Embryonic facial prominence (tissue), 1 donor: ENCODE results near the gene OS9.

Experiments
- DNase-seq: peaks from one replicate; pipeline ENCODE4 v3.0.0-alpha.2; 2016; ENCODE audit errors: extremely low spot score

Gene OS9

GRCh38 chr12:57752668-57753000, 58.7 kb downstream of the OS9 start:
- DNase-seq: no peak

- DNase-seq: no peak
Measured at GRCh38 chr12:57753756-57754337, 59.9 kb downstream of the OS9 start.

DNA sequence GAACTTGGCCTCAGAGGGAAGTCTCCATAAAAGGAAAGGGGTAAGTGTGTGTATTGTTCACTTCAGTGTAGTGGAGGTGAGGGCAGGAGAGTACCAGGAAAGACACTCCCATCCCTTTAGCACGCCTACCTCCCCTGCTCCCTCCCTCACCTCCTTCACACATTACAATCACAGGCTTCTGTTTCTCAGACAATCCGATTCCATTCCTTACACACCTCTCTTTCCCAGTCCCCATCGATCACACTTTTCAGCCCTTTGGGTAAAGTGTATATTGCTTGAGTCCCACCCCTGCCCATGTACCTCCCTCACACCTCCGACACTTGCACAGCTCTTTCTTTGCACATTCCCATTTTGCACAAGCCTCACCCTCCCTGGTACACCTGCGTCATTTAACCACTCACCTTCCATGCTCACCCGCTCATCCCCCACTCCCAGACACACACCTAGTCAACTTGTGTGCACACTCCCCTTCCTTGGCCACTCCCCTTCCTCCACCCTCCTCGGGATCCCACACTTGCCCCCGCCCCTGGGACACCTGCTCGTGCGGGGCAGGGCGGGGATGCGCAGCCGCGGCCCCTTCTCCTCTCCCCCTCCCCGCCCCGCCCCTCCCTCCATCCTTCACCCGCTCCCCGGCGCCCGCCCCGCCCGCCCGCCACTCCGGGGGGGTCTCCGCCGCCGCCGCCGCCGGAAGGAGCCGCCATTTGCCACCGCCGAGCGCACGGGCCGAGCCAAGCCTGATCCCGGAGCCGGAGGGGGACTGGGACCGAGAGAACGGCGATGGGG, 60.7 kb downstream of the OS9 start, which contains the start of gene MARCHF9:
Gene MARCHF9 (plus strand): TSS at position 693 of the 783 bp plus-strand sequence. CDS start 426 bp downstream, outside the sequence.
- DNase-seq: no peak

- DNase-seq: no peak
Measured at GRCh38 chr12:57755194-57755453, 61.2 kb downstream of the OS9 start.

- DNase-seq: no peak
Measured at GRCh38 chr12:57755454-57756372, 61.8 kb downstream of the OS9 start.

GRCh38 chr12:57756406-57757341, 62.7 kb downstream of the OS9 start:
- DNase-seq: no peak

- no peak for DNase-seq
Measured at GRCh38 chr12:57757771-57758170, 63.8 kb downstream of the OS9 start.

- no peak for DNase-seq
Measured at GRCh38 chr12:57758552-57759359, 64.8 kb downstream of the OS9 start.

DNA sequence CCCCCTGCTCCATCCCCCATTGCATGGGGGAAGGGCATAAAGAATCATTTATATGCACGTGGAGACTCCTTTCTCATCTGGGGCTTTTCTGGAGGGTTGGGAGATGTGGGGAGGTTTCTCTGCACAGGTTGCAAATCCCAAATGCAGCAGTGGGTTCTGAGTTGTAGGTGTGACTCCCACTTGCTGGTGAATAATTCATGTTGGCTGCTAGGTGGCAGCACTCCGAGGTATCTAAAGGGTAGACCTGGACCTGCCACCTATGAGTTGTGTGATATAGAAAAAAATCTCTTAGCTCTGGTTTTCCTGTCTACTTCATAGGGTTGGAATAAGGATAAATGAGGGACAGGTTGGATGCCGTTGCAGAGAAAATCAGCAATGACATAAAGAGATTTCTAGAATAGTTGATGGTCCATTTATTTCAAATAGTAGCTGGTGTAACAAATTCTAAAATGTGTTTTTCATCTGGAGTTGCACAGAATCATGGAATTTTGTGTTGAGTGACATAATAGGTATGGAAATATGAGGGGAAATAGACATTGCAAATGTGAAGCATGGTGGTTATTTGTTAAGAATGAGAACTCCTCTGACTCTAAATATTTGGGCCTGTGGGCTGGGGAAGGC, 65.5 kb downstream of the OS9 start:
- no peak for DNase-seq

- DNase-seq: no peak
Measured at GRCh38 chr12:57760347-57760982, 66.5 kb downstream of the OS9 start.

DNA sequence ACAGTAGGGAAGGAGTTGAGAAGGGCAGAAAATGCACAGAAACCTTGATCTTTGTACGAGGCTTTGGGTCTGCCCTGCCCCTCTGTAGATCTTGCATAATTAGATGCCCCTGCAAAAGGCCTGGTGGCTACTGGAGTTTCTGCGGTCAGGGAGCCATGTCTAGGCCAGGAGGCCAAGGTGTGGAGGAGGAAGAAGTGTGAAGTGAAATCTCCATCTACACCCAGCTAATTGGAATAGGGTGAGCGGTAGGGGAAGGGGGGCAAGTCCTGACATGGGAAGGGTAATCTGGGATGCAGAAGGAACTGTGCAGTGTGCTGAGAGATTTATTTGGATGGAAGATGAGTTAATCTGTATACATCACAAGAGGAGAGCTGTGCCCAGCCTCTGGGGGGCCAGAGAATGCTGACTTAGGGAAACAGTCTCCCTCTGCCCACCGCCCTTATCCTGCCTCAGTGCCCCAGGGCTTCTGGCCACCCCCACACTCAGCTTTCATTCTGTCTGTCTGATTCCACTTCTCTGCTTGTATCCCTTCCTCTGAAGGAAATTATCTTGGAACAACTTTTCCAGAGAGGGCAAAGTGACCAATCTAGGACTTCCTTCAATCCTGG, 67.6 kb downstream of the OS9 start:
- no peak for DNase-seq

- no peak for DNase-seq
Measured at GRCh38 chr12:57762463-57762862, 68.5 kb downstream of the OS9 start.

GRCh38 chr12:57763881-57764661, 70.1 kb downstream of the OS9 start:
- no peak for DNase-seq

- DNase-seq: no peak
Measured at GRCh38 chr12:57764662-57765002, 70.7 kb downstream of the OS9 start.

DNA sequence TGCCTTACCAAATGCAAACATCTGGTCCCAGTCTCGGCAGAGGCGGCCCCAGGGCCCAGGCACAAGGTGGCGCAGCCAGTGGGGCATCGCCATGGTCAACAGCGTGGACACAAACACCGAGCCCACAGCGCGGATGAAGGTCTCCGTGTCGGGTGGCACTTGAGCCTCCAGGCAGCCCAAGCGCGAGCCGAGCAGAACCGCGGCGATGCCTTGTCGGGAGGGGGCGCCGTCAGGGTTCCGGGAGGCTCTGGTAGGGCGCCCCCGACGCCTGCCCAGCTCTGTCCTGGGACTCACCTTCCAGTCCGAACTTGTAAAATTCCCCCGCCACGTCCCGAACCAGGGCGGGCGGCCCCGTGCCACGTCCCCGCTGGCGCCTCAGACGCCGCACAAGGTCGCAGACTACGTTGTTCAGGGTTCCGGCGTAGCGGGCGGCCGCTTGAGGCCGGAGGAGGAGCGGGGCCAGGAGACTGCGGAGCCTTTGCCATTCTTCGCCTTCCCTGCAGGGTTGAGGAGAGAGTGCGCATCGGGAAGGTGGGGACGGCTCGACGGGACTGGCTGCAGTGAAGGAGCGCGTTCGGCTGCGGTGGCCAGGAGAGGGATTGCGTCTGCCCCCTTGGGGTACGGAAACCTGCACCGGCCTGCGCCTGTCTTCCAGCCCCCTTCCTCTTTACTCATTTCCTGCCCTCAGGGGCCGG, 71.2 kb downstream of the OS9 start:
- no peak for DNase-seq

DNA sequence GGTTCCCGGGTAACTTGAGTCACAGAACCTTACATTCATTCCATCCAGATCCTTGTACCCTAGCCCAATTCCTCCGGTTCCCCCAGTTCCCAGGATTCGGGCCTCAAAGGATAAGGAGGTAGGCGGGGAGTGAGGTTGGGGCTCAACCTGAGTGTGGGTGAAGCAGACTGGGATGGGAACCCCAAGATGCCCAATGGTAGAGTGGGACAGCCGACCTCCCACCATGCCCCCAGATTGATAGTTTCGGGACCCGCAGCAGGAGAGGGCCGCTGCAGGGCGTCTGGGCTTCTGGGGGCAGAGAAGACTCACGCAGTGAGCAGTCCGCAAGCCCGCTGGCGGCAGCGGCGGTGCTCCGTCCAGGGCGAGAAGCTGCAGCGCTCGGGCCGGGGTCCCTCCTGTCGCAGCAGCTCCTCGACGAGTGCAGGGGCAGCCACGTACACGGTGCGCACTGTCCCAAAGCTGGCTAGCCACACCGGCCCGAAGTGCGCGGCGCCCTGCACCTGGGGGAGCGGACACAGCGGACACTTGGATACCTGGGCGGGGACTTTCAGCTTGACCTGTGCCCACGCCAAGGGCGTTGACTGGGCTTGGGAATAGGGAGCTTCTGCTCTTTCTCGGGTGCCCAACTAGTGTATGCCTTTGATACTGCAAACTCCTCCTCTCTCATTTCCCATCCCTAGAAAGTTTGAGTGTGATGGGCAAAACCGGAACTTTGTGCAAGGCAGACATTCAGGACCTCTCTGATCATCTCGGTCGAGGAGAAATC, 71.9 kb downstream of the OS9 start:
- DNase-seq: no peak
